ENCODE measurements around the gene OR10G3. TPM values are rescaled to one million over a fixed set of nuclear protein-coding genes. Genes with fewer than 3 reads are reported as not detected.
"Not testable (repeated sequence)": the region's sequence is repeated elsewhere in the genome, so short reads cannot be mapped to it uniquely, and the experiment has no call there.

Gene OR10G3
- not detected for total RNA-seq
- long read RNA-seq: 0 reads

- Histone ChIP-seq H3K36me3 (no peaks in the 10 kb centered on the region), H3K27me3 (peaks cover 6% of the 10 kb centered on the region), H3K4me3 (no peak within 1 kb of the TSS), H3K27ac (no peak within 1 kb of the TSS), H3K4me1 (no peaks in the 10 kb centered on the region), H3K9me3 (no peaks in the 10 kb centered on the region)
- ATAC-seq (no peak), DNase-seq (no peak)
- no peak for TF ChIP-seq CTCF (IDR thresholded peaks at IDR 0.05)
- intact Hi-C loops (cut with DNase I): no loop called here
Observed at GRCh38 chr14:21579976-21580375, at the start of gene OR10G3. TSS of gene OR10G3 (minus strand) at chr14:21580076. CDS start at chr14:21570744, 9,332 bp downstream.

- DNase-seq: no peak
- H3K27ac ChIP-seq: no peak overlapping the region
- no peak for TF ChIP-seq CTCF (IDR thresholded peaks at IDR 0.05)
- H3K36me3 ChIP-seq: no peaks in the 10 kb centered on the region
- no peaks in the 10 kb centered on the region for H3K27me3 ChIP-seq
- no peak overlapping the region for H3K4me3 ChIP-seq
- H3K4me1 ChIP-seq: no peaks in the 10 kb centered on the region
- peak; percentile 47 for ATAC-seq
- intact Hi-C loops (cut with DNase I): no loop called here
- no peaks in the 10 kb centered on the region for H3K9me3 ChIP-seq
Observed at GRCh38 chr14:21626491-21627230, 46.8 kb upstream of the OR10G3 start.

GRCh38 chr14:21617614-21618013 lies 37.7 kb upstream of the OR10G3 start:
- no peak for TF ChIP-seq CTCF (IDR thresholded peaks at IDR 0.05)
- no peak overlapping the region for H3K27ac ChIP-seq
- ATAC-seq: no peak
- no peaks in the 10 kb centered on the region for H3K9me3 ChIP-seq
- no peaks in the 10 kb centered on the region for H3K4me1 ChIP-seq
- H3K36me3 ChIP-seq: no peaks in the 10 kb centered on the region
- no peak for DNase-seq
- no peak overlapping the region for H3K4me3 ChIP-seq
- intact Hi-C loops (cut with DNase I): no loop called here
- no peaks in the 10 kb centered on the region for H3K27me3 ChIP-seq

- DNase-seq: no peak
- no peak overlapping the region for H3K27ac ChIP-seq
- no peak for TF ChIP-seq CTCF (IDR thresholded peaks at IDR 0.05)
- no peaks in the 10 kb centered on the region for H3K9me3 ChIP-seq
- H3K4me1 ChIP-seq: no peaks in the 10 kb centered on the region
- no peaks in the 10 kb centered on the region for H3K36me3 ChIP-seq
- no peak overlapping the region for H3K4me3 ChIP-seq
- intact Hi-C loops (cut with DNase I): no loop called here
- ATAC-seq: peak; percentile 55
- H3K27me3 ChIP-seq: no peaks in the 10 kb centered on the region
Observed at GRCh38 chr14:21614240-21614639, 34.4 kb upstream of the OR10G3 start.

- Histone ChIP-seq H3K36me3 (no peaks in the 10 kb centered on the region), H3K27ac (no peak overlapping the region), H3K4me3 (no peak overlapping the region), H3K4me1 (no peaks in the 10 kb centered on the region), H3K27me3 (no peaks in the 10 kb centered on the region), H3K9me3 (no peaks in the 10 kb centered on the region)
- DNase-seq (no peak), ATAC-seq (no peak)
- TF ChIP-seq CTCF (IDR thresholded peaks at IDR 0.05): no peak
- intact Hi-C loops (cut with DNase I): no loop called here
Observed at GRCh38 chr14:21612324-21612723, 32.4 kb upstream of the OR10G3 start.

GRCh38 chr14:21602181-21602580 lies 22.3 kb upstream of the OR10G3 start:
- H3K27me3 ChIP-seq; ATAC-seq; intact Hi-C loops (cut with DNase I); H3K4me3 ChIP-seq; H3K4me1 ChIP-seq; H3K27ac ChIP-seq; H3K36me3 ChIP-seq; DNase-seq; H3K9me3 ChIP-seq: not testable (repeated sequence)
